H9 (cell line): ENCODE measurements around the gene METTL1. TPM values are rescaled to one million over a fixed set of nuclear protein-coding genes. Genes with fewer than 3 reads are reported as not detected.

Experiments used
- DNase-seq: peaks from one replicate; pipeline ENCODE4 v3.0.0-alpha.2; 2017
- H2AFZ ChIP-seq: one replicate; pipeline ENCODE4 v1.6.1; 2013; ENCODE audit warnings: mild to moderate bottlenecking, low read length, control low read depth, moderate library complexity
- H2AK5ac ChIP-seq: 2 replicates; pipeline ENCODE4 v1.6.1; 2013; ENCODE audit warnings: low read length, control low read depth, mixed read lengths; ENCODE audit not compliant: insufficient read length
- H2BK120ac ChIP-seq: one replicate; pipeline ENCODE4 v1.6.1; 2013; ENCODE audit warnings: low read depth, mild to moderate bottlenecking, low read length, control low read depth, inconsistent platforms; ENCODE audit not compliant: poor library complexity, severe bottlenecking
- H2BK12ac ChIP-seq: 2 replicates; pipeline ENCODE4 v1.6.1; 2013; ENCODE audit warnings: low read length, control low read depth, mixed read lengths, low read depth; ENCODE audit not compliant: insufficient read length
- H2BK15ac ChIP-seq: 2 replicates; pipeline ENCODE4 v1.6.1; 2013; ENCODE audit warnings: low read depth, low read length, control low read depth
- H2BK20ac ChIP-seq: one replicate; pipeline ENCODE4 v1.6.1; 2013; ENCODE audit warnings: low read depth, mild to moderate bottlenecking, low read length, control low read depth, inconsistent platforms; ENCODE audit not compliant: poor library complexity, severe bottlenecking
- H2BK5ac ChIP-seq: 2 replicates; pipeline ENCODE4 v1.6.1; 2013; ENCODE audit warnings: low read length, control low read depth, mixed read lengths; ENCODE audit not compliant: insufficient read length
- H3K14ac ChIP-seq: 2 replicates; pipeline ENCODE4 v1.6.1; 2013; ENCODE audit warnings: low read length, control low read depth; ENCODE audit not compliant: insufficient read depth
- H3K18ac ChIP-seq: 2 replicates; pipeline ENCODE4 v1.6.1; 2013; ENCODE audit warnings: low read depth, mild to moderate bottlenecking, mixed read lengths, low read length, control low read depth; ENCODE audit not compliant: insufficient read length
- H3K23ac ChIP-seq: 2 replicates; pipeline ENCODE4 v1.6.1; 2013; ENCODE audit warnings: low read length, control low read depth, mixed read lengths, low read depth; ENCODE audit not compliant: insufficient read length
- H3K23me2 ChIP-seq: 2 replicates; pipeline ENCODE4 v1.6.1; 2013; ENCODE audit warnings: low read depth, mild to moderate bottlenecking, mixed read lengths, low read length, control low read depth; ENCODE audit not compliant: insufficient read length, poor library complexity, severe bottlenecking
- H3K27ac ChIP-seq: 2 replicates; pipeline ENCODE4 v1.5.1; 2013; ENCODE audit warnings: low read length, control low read depth, mixed read lengths, low read depth; ENCODE audit not compliant: insufficient read length
- H3K27me3 ChIP-seq: 2 replicates; pipeline ENCODE4 v1.6.1; 2013; ENCODE audit warnings: low read length, control low read depth, inconsistent platforms; ENCODE audit not compliant: insufficient read depth
- H3K4ac ChIP-seq: 2 replicates; pipeline ENCODE4 v1.6.1; 2013; ENCODE audit warnings: low read depth, mild to moderate bottlenecking, control low read depth, inconsistent platforms, low read length, moderate library complexity
- H3K4me1 ChIP-seq: 2 replicates; pipeline ENCODE4 v1.6.1; 2013; ENCODE audit warnings: low read length, control low read depth, inconsistent platforms; ENCODE audit not compliant: insufficient read depth
- H3K4me2 ChIP-seq: 2 replicates; pipeline ENCODE4 v1.6.1; 2013; ENCODE audit warnings: low read length, control low read depth, mixed read lengths; ENCODE audit not compliant: insufficient read length, insufficient read depth
- H3K56ac ChIP-seq: 2 replicates; pipeline ENCODE4 v1.6.1; 2013; ENCODE audit warnings: low read depth, mild to moderate bottlenecking, mixed read lengths, low read length, control low read depth; ENCODE audit not compliant: insufficient read length
- H3K79me1 ChIP-seq: 2 replicates; pipeline ENCODE4 v1.6.1; 2013; ENCODE audit warnings: low read depth, mild to moderate bottlenecking, moderate library complexity, low read length, control low read depth, inconsistent platforms; ENCODE audit not compliant: insufficient read depth, poor library complexity, severe bottlenecking
- H3K79me2 ChIP-seq: 2 replicates; pipeline ENCODE4 v1.6.1; 2013; ENCODE audit warnings: low read length, control low read depth, inconsistent platforms; ENCODE audit not compliant: insufficient read depth
- H3K9ac ChIP-seq: 2 replicates; pipeline ENCODE4 v1.6.1; 2013; ENCODE audit warnings: low read length, control low read depth, mixed read lengths; ENCODE audit not compliant: insufficient read length; ENCODE audit errors: extremely low read depth
- H3K9me3 ChIP-seq: one replicate; pipeline ENCODE4 v1.6.1; 2013; ENCODE audit warnings: low read depth, low read length, inconsistent platforms; ENCODE audit not compliant: control insufficient read depth
- H3T11ph ChIP-seq: one replicate; pipeline ENCODE4 v1.6.1; 2013; ENCODE audit warnings: mild to moderate bottlenecking, low read length, control low read depth, inconsistent platforms
- H4K20me1 ChIP-seq: one replicate; pipeline ENCODE4 v1.6.1; 2013; ENCODE audit not compliant: control insufficient read depth, insufficient read length, insufficient read depth
- H4K5ac ChIP-seq: 2 replicates; pipeline ENCODE4 v1.6.1; 2013; ENCODE audit warnings: low read depth, mild to moderate bottlenecking, mixed read lengths, low read length, control low read depth; ENCODE audit not compliant: insufficient read length
- H4K8ac ChIP-seq: replicated peaks from 2 replicates; pipeline ENCODE4 v1.6.1; 2013; ENCODE audit warnings: low read length, control low read depth, mixed read lengths, low read depth; ENCODE audit not compliant: insufficient read length
- H4K91ac ChIP-seq: 2 replicates; pipeline ENCODE4 v1.6.1; 2013; ENCODE audit warnings: low read depth, mild to moderate bottlenecking, moderate library complexity, mixed read lengths, low read length, control low read depth; ENCODE audit not compliant: insufficient read length
- H3K27ac Mint-ChIP-seq, 3 experiments: 2 replicates in 2 of 3; 3 replicates in 1 of 3; pipeline ENCODE4 v1.8.0; 2020 to 2021; ENCODE audit warnings: mixed read lengths in 3 of 3, mild to moderate bottlenecking in 1 of 3, moderate library complexity in 1 of 3
- H3K27me3 Mint-ChIP-seq: 2 replicates; pipeline ENCODE4 v1.8.0; 2021; ENCODE audit warnings: low read depth, mild to moderate bottlenecking, moderate library complexity, mixed read lengths
- H3K36me3 Mint-ChIP-seq, 3 experiments: 2 replicates in 2 of 3; 3 replicates in 1 of 3; pipeline ENCODE4 v1.8.0; 2020 to 2021; ENCODE audit warnings: low read depth in 3 of 3, mixed read lengths in 3 of 3; ENCODE audit not compliant: insufficient read depth in 1 of 3
- H3K4me1 Mint-ChIP-seq, 2 experiments: 2 replicates each; pipeline ENCODE4 v1.8.0; 2020; ENCODE audit warnings: mixed read lengths in 2 of 2
- H3K4me3 Mint-ChIP-seq, 2 experiments: 2 replicates in 1 of 2; 3 replicates in 1 of 2; pipeline ENCODE4 v1.8.0; 2020 to 2021; ENCODE audit warnings: mild to moderate bottlenecking in 2 of 2, mixed read lengths in 2 of 2, moderate library complexity in 1 of 2
- H3K9me3 Mint-ChIP-seq, 2 experiments: 2 replicates in 1 of 2; 3 replicates in 1 of 2; pipeline ENCODE4 v1.8.0; 2020; ENCODE audit warnings: mild to moderate bottlenecking in 2 of 2, mixed read lengths in 2 of 2, moderate library complexity in 1 of 2
- WGBS: extraction: QIAGEN DNeasy Blood & Tissue Kit; methylation state at CpG from one replicate; pipeline ENCODE4 v1.1.7; 2013; ENCODE audit warnings: missing lambda C conversion rate, low lambda C conversion rate, mixed read lengths; ENCODE audit not compliant: insufficient read length; ENCODE audit errors: extremely low coverage; 5-methylcytosine and 5-hydroxymethylcytosine counted together
- total RNA-seq: library from RNA; stranded (reverse); gene quantifications from 2 replicates; pipeline ENCODE4 v1.2.1, GENCODE V29; 2021
- TF ChIP-seq, protein P1 (sequence below): fragments of 200-600 bp; sonication (generic); conservative IDR thresholded peaks from 3 replicates; pipeline ENCODE4 v1.8.0; 2021; ENCODE audit warnings: antibody characterized with exemption, mild to moderate bottlenecking

The METTL1 gene
- total RNA-seq, 1 experiment from 2014 or later = 58.4 TPM

DNA sequence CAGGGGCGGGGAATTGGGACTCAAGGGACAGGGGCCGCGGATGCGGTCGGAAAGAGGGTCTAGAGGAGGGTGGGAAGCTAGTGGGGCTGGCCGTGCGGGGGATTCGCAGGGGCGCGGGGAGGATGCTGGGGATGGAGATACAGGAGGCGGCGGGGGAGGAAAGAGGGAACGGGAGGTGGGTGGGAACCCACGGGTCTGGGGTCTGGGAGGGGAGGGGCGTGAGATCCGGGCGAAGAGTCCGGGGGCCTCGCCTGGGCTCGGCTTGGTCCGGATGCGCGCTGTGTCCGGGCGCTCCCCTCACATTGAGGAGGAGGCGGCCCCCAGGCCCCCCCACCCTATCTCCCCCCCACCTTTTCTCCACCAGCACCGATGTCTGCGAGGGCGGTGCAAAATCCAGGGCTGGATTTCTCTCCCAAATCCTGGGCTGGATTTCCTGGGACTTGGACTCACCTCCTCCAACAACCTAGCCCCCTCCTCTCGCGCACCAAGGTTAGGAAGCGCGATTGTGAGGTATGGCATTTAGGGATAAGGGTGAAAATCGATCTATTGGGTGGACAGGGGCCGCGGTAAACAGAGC is 33.2 kb downstream of the METTL1 start, which contains the start of gene AGAP2:
TSS of gene AGAP2 (minus strand) at position 82 of the 577 bp plus-strand sequence. CDS start 496 bp downstream, outside the sequence.
- peaks cover 26 to 37% of the 10 kb centered on the region in 2 experiments for H3K4me1 Mint-ChIP-seq
- Histone ChIP-seq H2BK20ac (no peak within 1 kb of the TSS), H4K20me1 (peaks cover 2% of the 10 kb centered on the region), H3K9me3 (no peaks in the 10 kb centered on the region), H3K4ac (no peak within 1 kb of the TSS), H3K14ac (no peak within 1 kb of the TSS), H3K23ac (no peak within 1 kb of the TSS), H4K91ac (no peak within 1 kb of the TSS), H3K4me1 (peaks cover 2% of the 10 kb centered on the region; the same call in 1 of the 2 replicates), H4K8ac (no peak within 1 kb of the TSS), H2BK12ac (no peak within 1 kb of the TSS), H3K79me2 (no peaks in the 10 kb centered on the region), H3K4me2 (peak within 1 kb of the TSS; percentile 49), H2BK120ac (no peak within 1 kb of the TSS), H2BK5ac (no peak within 1 kb of the TSS), H3K18ac (no peak within 1 kb of the TSS), H3K23me2 (peaks cover 16% of the 10 kb centered on the region), H2AFZ (no peak within 1 kb of the TSS), H2AK5ac (no peak within 1 kb of the TSS), H3K27ac (no peak within 1 kb of the TSS), H3K9ac (no peak within 1 kb of the TSS), H3K27me3 (peaks cover 57% of the 10 kb centered on the region), H3K56ac (no peak within 1 kb of the TSS), H4K5ac (no peak within 1 kb of the TSS), H3K79me1 (no peaks in the 10 kb centered on the region), H2BK15ac (no peak within 1 kb of the TSS), H3T11ph (no peak within 1 kb of the TSS)
- H3K36me3 Mint-ChIP-seq = no peaks in the 10 kb centered on the region; a peak in 1 of 7 replicates
- WGBS = no CpG with 5 or more reads among the region's 36 CpGs
- peaks cover 86% of the 10 kb centered on the region for H3K27me3 Mint-ChIP-seq
- H3K9me3 Mint-ChIP-seq = no peaks in the 10 kb centered on the region; a peak in 1 of 5 replicates
- peak within 1 kb of the TSS; percentile 63 to 86 for H3K4me3 Mint-ChIP-seq
- TF ChIP-seq, protein P1, sequence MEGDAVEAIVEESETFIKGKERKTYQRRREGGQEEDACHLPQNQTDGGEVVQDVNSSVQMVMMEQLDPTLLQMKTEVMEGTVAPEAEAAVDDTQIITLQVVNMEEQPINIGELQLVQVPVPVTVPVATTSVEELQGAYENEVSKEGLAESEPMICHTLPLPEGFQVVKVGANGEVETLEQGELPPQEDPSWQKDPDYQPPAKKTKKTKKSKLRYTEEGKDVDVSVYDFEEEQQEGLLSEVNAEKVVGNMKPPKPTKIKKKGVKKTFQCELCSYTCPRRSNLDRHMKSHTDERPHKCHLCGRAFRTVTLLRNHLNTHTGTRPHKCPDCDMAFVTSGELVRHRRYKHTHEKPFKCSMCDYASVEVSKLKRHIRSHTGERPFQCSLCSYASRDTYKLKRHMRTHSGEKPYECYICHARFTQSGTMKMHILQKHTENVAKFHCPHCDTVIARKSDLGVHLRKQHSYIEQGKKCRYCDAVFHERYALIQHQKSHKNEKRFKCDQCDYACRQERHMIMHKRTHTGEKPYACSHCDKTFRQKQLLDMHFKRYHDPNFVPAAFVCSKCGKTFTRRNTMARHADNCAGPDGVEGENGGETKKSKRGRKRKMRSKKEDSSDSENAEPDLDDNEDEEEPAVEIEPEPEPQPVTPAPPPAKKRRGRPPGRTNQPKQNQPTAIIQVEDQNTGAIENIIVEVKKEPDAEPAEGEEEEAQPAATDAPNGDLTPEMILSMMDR = no peak
- no peak within 1 kb of the TSS for H3K27ac Mint-ChIP-seq
- DNase-seq = peak; percentile 79
